ENCODE data around the gene ATG4D.
"Not testable (repeated sequence)": the region's sequence is repeated elsewhere in the genome, so short reads cannot be mapped to it uniquely, and the experiment has no call there.

ATG4D gene

GRCh38 chr19:10520652-10521318, 22.9 kb upstream of the ATG4D start:
- DNase-seq: no peak

GRCh38 chr19:10521461-10522171, 22.1 kb upstream of the ATG4D start:
- DNase-seq: no peak

- no peak for DNase-seq
Observed at GRCh38 chr19:10523135-10523636, 20.5 kb upstream of the ATG4D start.

GRCh38 chr19:10525636-10526035, 18.1 kb upstream of the ATG4D start:
- no peak for DNase-seq

- DNase-seq: not testable (repeated sequence)
Observed at GRCh38 chr19:10526887-10527286, 16.8 kb upstream of the ATG4D start.

- DNase-seq: no peak
Observed at GRCh38 chr19:10532457-10532856, 11.2 kb upstream of the ATG4D start.

GRCh38 chr19:10533646-10534386, 9.9 kb upstream of the ATG4D start:
- no peak for DNase-seq

GRCh38 chr19:10535613-10536012, 8.1 kb upstream of the ATG4D start:
- no peak for DNase-seq

- DNase-seq: no peak
Observed at GRCh38 chr19:10537668-10538067, 6.0 kb upstream of the ATG4D start.

- no peak for DNase-seq
Observed at GRCh38 chr19:10538204-10538983, 5.3 kb upstream of the ATG4D start.

- DNase-seq: not testable (repeated sequence)
Observed at GRCh38 chr19:10539016-10539415, 4.7 kb upstream of the ATG4D start.

GRCh38 chr19:10543059-10543419, 665 bp upstream of the ATG4D start:
- DNase-seq: no peak

GRCh38 chr19:10544242-10544752, 593 bp downstream of the ATG4D start:
- DNase-seq: peak; percentile 15

GRCh38 chr19:10544753-10545251, 1.1 kb downstream of the ATG4D start:
- DNase-seq: no peak

GRCh38 chr19:10546817-10547216, 3.1 kb downstream of the ATG4D start:
- no peak for DNase-seq

- DNase-seq: no peak
Observed at GRCh38 chr19:10548746-10549276, 5.1 kb downstream of the ATG4D start.

- no peak for DNase-seq
Observed at GRCh38 chr19:10549733-10550132, 6.0 kb downstream of the ATG4D start.

GRCh38 chr19:10550336-10550735, 6.6 kb downstream of the ATG4D start:
- DNase-seq: no peak

- not testable (repeated sequence) for DNase-seq
Observed at GRCh38 chr19:10551006-10551405, 7.3 kb downstream of the ATG4D start.

- no peak for DNase-seq
Observed at GRCh38 chr19:10551698-10552301, 8.1 kb downstream of the ATG4D start.

GRCh38 chr19:10552510-10553053, 8.9 kb downstream of the ATG4D start:
- DNase-seq: no peak

All from NCI-H2029 (cell line).